ENCODE measurements around the gene RILPL1. TPM values are rescaled to one million over a fixed set of nuclear protein-coding genes. Genes with fewer than 3 reads are reported as not detected.

Gene RILPL1
- total RNA-seq, 1 donor from 2014 or later, result 21.2 TPM

DNA sequence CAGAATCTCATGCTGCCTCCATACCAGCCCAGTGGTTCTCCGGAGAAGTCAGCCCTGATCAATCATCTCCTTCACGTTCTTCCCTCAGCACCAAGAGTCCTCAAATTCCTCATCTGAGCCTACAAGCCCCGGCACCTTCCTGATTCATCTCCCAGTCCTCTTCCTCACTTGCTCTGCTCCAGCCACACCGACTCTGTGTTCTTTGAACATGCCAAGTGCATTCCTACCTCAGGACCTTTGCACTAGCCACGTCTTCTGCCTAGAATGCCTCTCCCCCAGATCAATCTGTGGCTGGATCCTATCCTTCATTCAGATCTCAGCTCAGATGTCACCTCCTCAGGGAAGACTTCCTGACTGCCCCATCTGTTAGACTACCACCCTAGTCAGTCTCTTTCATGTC lies 4.7 kb downstream of the RILPL1 start:
- no peak overlapping the region for H3K4me3 ChIP-seq (ENCODE audit: low read depth, low read length)
- DNase-seq (ENCODE audit: low read depth), result no peak
- TF ChIP-seq, protein P1, sequence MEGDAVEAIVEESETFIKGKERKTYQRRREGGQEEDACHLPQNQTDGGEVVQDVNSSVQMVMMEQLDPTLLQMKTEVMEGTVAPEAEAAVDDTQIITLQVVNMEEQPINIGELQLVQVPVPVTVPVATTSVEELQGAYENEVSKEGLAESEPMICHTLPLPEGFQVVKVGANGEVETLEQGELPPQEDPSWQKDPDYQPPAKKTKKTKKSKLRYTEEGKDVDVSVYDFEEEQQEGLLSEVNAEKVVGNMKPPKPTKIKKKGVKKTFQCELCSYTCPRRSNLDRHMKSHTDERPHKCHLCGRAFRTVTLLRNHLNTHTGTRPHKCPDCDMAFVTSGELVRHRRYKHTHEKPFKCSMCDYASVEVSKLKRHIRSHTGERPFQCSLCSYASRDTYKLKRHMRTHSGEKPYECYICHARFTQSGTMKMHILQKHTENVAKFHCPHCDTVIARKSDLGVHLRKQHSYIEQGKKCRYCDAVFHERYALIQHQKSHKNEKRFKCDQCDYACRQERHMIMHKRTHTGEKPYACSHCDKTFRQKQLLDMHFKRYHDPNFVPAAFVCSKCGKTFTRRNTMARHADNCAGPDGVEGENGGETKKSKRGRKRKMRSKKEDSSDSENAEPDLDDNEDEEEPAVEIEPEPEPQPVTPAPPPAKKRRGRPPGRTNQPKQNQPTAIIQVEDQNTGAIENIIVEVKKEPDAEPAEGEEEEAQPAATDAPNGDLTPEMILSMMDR (conservative IDR thresholded peaks at IDR 0.05; ENCODE audit: low read depth, low read length), result no peak

DNA sequence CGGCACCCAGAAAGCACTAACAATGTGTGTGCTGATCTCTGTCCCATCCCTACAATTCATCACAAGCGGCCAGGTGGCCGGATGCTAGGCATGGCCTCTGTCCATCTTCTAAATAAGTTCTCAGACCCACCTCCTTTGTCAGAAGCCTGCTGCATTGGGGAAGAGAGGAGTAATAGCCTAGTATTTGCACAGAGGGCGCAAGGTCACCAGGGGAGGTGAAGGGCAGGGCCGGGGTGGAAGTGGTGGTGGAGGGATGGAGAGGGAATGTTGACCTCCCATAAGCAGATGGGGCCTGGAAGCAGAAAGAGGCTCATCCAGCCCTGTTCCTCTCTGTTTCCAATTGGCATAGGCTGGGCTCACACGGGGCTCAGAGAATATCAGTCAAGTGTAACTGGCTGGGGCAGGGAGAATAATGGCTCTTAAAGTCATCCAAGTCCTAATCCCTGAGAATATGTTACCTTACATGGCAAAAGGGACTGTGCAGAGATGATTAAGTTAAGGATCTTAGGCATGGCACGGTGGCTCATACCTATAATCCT lies 6.9 kb downstream of the RILPL1 start:
- H3K4me3 ChIP-seq (ENCODE audit: low read depth, low read length), result no peak overlapping the region
- DNase-seq (ENCODE audit: low read depth), result no peak
- TF ChIP-seq, protein P1 (conservative IDR thresholded peaks at IDR 0.05; ENCODE audit: low read depth, low read length), result no peak

DNA sequence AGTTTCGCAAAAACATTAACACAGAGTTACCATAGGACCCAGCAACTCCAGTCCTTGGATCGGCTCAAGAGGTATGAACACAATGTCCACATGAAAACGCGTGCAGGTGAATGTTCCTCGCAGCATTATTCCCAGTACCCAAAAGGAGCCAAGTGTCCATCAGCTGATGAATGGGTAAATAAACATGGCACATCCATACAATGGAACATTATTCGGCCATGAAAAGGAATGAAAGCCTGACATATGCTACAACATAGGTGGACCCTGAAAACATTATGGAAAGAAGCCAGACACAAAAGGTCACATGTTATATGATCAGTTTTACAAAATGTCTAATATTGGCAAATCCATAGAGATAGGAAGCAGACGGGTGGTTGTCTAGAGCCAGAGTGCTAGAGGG lies 9.1 kb downstream of the RILPL1 start:
- H3K4me3 ChIP-seq (ENCODE audit: low read depth, low read length), result no peak overlapping the region
- DNase-seq (ENCODE audit: low read depth), result no peak
- TF ChIP-seq, protein P1 (conservative IDR thresholded peaks at IDR 0.05; ENCODE audit: low read depth, low read length), result no peak

DNA sequence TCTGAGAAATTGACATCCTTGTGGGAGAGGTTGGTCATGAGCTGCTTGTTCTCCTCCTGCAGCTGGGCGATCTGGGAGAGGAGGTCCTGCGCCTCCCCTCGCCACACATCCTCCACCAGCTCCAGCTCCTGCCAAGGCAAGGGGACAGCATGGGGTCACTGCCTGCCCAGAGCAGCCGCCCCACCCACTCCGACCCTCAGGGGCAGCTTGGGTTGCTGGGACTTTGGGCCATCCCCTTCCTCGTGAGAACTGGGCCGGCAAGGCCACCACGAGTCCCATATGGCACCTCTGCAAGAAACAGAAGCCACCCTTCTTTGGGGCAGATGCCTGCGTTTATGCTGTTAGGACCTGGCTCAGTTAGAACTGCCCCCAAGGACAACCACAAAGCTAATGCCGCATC lies 10.0 kb downstream of the RILPL1 start:
- TF ChIP-seq, protein P1 (conservative IDR thresholded peaks at IDR 0.05; ENCODE audit: low read depth, low read length), result no peak
- DNase-seq (ENCODE audit: low read depth), result no peak
- no peak overlapping the region for H3K4me3 ChIP-seq (ENCODE audit: low read depth, low read length)

DNA sequence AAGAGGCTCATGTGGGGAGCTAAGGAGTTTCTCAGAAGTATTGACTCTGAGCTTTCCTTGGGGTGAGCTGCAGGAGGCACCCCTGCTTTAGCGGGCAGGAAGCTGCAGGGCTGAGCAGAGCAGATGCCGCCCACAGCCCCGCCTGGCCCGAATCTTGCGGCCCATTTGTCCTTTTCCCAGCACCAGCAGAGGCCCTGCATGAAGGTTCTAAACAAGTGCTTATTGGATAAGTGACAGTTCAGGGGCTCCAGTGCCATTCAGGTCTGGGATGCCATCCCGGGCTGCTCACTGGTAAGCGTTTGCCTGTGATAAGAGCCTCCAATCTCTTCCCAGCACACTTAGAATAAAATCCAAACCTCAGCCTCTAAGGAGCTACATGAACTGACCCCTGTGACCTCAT lies 11.4 kb downstream of the RILPL1 start:
- TF ChIP-seq, protein P1 (conservative IDR thresholded peaks at IDR 0.05; ENCODE audit: low read depth, low read length), result no peak
- H3K4me3 ChIP-seq (ENCODE audit: low read depth, low read length), result no peak overlapping the region
- no peak for DNase-seq (ENCODE audit: low read depth)

DNA sequence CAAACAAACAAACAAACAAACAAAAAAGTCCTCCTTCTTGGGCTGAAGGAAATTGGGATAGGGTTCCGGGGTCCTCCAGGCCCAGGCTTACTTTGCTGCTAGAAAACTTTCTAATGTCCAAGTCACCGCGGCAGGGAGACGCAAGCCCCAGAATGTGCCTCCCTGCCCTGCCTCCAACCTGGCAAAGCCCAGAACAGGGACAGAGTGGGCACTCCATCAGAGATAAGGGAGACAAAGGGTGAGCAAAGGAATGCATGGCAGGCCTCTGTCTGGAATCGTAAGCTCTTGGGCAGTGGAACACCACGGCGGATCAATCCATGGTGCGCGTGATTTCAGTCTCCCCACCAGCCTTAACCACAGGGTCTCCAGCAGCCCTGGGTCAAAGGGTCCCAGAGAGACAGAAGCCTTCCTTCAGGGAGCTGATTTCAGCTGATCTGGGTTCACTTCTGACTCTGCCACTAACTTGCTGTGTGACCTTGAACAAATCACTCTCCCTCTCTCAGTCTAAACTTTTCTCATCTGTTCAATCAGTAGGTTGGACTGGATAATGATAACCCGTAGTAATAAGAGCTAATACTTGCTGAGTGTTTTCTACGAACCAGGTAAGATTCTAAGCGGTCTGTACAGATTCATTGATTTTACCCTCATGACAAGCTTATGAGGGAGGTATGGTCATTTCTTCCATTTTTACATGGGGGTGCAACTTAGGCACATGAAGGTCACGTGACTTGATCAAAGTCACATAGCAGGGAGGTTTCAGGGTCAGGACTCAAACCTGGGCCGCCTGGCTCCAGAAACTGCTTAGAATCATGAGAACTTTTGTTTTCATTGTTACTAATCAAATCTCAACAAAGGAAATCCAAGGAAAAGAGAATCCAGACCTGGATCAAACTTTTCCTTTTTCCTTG lies 12.7 kb downstream of the RILPL1 start:
- H3K4me3 ChIP-seq (ENCODE audit: low read depth, low read length), result no peak overlapping the region
- TF ChIP-seq, protein P1 (conservative IDR thresholded peaks at IDR 0.05; ENCODE audit: low read depth, low read length), result no peak
- no peak for DNase-seq (ENCODE audit: low read depth)
